Kidney epithelial cell (primary cell): ENCODE data around the gene SSBP4. TPM values are rescaled to one million over a fixed set of nuclear protein-coding genes. Genes with fewer than 3 reads are reported as not detected.

Experiments
- DNase-seq: peaks from one replicate; pipeline ENCODE4 v3.0.0-alpha.2; 2010; ENCODE audit warnings: low read depth
- H3K27me3 ChIP-seq: 2 replicates; pipeline ENCODE4 v1.6.0; 2011; ENCODE audit warnings: low read length; ENCODE audit not compliant: control insufficient read depth, insufficient read depth
- H3K36me3 ChIP-seq: 2 replicates; pipeline ENCODE4 v1.5.1; 2011; ENCODE audit warnings: low read length; ENCODE audit not compliant: control insufficient read depth, insufficient read depth
- H3K4me3 ChIP-seq: 2 replicates; pipeline ENCODE4 v1.5.1; 2011; ENCODE audit warnings: low read depth, mild to moderate bottlenecking, control low read depth, low read length
- total RNA-seq: library from RNA; depleted of rRNA; stranded (reverse); fragments of >200 nt; gene quantifications from 2 replicates; pipeline ENCODE4 v1.2.3, GENCODE V29; 2015
- TF ChIP-seq, protein P1 (sequence below): IDR thresholded peaks from 2 replicates; pipeline ENCODE4 v1.5.1; 2011; ENCODE audit warnings: mild to moderate bottlenecking, moderate library complexity, low read length, control low read depth, inconsistent platforms; ENCODE audit not compliant: insufficient read depth, poor library complexity, severe bottlenecking

SSBP4 gene
- total RNA-seq, 1 donor from 2014 or later = 92.6 TPM

DNA sequence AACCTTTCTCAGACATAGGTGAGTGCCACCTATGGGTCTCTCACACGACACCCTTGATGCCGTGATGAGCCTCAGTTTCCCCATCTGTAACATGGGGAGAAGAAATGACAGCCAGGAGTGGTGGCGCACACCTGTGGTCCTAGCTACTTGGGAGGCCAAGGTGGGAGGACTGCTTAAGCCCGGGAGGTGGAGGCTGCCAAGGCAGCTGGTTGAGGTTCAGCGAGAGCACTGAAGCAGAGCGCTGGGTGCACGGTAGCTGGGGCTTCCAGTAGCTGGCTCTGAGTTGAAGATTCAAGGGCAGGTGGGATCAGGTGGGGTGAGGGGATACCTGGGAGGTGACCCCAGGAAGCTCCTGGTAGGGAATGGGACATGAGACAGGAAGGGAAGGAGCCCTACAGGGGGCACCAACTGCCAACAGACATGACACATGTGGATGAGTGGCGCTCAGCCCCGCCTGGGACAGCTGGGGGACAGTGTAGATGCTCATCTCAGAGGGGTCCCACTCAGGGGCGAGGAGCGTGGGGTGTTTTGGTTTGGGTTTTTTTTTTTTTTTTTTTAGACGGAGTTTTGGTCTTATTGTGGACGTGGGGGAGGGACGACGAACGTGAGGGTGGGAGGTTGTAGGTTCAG is 6.5 kb upstream of the SSBP4 start:
- TF ChIP-seq, protein P1, sequence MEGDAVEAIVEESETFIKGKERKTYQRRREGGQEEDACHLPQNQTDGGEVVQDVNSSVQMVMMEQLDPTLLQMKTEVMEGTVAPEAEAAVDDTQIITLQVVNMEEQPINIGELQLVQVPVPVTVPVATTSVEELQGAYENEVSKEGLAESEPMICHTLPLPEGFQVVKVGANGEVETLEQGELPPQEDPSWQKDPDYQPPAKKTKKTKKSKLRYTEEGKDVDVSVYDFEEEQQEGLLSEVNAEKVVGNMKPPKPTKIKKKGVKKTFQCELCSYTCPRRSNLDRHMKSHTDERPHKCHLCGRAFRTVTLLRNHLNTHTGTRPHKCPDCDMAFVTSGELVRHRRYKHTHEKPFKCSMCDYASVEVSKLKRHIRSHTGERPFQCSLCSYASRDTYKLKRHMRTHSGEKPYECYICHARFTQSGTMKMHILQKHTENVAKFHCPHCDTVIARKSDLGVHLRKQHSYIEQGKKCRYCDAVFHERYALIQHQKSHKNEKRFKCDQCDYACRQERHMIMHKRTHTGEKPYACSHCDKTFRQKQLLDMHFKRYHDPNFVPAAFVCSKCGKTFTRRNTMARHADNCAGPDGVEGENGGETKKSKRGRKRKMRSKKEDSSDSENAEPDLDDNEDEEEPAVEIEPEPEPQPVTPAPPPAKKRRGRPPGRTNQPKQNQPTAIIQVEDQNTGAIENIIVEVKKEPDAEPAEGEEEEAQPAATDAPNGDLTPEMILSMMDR = no peak
- no peak for DNase-seq
- Histone ChIP-seq H3K4me3 (no peak overlapping the region), H3K36me3 (no peaks in the 10 kb centered on the region), H3K27me3 (peaks cover 2% of the 10 kb centered on the region)

DNA sequence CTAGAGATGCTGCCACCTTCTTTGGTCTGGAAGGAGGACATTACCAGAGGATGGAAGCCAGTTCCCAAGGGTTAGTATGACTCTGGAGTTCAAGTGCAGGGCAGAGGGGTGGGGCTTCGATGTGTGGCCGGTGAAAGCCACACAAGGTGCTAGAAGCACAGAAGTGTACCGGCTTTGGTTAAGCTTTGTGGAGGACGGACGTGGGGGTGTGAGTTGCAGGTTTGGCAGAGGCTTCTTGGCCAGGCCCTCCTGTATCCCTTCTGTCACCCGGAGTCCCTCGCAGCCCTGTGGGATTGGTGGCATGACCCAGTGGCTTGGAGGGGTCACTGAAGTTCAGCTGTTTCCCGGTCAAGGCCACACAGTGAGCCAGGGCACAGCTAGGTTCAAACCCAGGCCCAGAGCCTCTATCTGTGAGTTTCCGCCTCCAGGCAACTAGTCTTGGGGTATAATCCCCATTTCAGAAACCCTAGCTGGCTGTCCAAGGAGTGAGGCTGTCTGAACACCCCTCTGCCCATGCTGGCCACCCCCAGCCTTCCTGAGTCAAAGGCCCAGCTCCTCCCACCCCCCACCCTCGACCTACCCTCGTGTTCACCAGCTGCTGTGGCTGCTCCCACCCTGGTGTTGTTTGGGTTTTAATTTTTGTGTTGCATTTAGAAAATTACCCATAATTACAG is 4.6 kb upstream of the SSBP4 start:
- peaks cover 2% of the 10 kb centered on the region for H3K27me3 ChIP-seq
- no peaks in the 10 kb centered on the region for H3K36me3 ChIP-seq
- no peak overlapping the region for H3K4me3 ChIP-seq
- no peak for DNase-seq
- TF ChIP-seq, protein P1 = no peak

DNA sequence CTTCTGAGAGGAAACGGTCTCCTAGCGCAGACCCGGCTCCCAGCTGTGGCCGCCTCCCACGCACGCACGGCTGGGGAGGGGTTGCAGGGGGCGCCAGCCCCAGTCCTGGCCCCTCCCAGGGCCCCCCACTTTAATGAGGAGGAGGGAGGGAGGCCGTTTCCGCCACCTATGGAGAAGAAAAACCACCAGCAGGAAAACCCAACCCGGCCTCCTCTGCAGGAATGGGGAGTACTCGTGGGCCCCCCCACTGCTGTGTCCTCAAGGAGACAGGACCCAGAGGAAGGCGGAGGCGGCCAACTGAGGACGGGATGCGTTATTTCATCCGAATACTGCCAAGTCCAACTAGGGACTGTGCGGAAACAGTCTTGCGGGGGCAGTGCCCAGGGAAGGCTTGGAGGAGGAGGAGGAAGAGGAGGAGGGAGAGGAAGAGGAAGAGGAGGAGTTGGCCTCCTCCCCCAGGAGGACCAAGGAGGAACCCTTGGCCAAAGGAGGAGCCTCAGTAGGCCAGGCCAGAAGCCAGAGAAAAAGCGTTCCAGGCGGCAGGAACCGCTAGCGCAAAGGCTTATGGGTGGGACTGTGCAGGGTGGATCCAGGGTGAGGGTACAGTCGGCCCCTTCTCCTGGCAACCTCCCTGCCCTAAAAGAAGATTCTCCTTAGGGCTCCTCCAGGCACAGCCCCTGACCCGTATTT is 3.9 kb upstream of the SSBP4 start:
- H3K4me3 ChIP-seq = no peak overlapping the region

DNA sequence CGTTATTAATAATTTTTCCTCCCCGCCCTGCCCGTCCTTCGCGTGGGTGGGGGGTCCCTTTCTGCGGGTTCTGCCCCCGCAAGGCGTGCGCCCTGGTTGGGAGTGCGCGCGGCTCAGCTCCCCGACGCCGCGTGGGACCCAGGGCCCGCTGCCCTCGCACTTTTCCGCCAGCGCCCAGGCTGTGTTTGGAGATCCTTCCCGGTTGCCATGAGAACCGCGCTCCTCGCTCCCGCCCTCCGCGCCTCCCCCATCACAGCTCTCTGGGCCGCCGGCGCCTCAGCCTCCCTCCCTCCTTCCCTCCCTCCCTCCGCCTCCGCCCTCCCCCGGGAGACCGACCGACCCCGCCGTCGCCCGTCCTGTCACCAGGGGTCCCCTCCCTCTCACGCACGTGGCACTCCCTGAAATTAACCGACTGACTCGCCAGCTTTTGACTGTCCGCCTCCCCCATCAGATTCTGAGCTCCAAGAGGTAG is 2.4 kb upstream of the SSBP4 start:
- H3K4me3 ChIP-seq = peak overlapping the region; percentile 37
- TF ChIP-seq, protein P1 = no peak
- no peak for DNase-seq
- no peaks in the 10 kb centered on the region for H3K36me3 ChIP-seq
- H3K27me3 ChIP-seq = peaks cover 2% of the 10 kb centered on the region

More for the DNA sequence above, 3.9 kb upstream of the SSBP4 start:
- peaks cover 2% of the 10 kb centered on the region for H3K27me3 ChIP-seq
- TF ChIP-seq, protein P1 = no peak
- DNase-seq = no peak
- no peaks in the 10 kb centered on the region for H3K36me3 ChIP-seq

DNA sequence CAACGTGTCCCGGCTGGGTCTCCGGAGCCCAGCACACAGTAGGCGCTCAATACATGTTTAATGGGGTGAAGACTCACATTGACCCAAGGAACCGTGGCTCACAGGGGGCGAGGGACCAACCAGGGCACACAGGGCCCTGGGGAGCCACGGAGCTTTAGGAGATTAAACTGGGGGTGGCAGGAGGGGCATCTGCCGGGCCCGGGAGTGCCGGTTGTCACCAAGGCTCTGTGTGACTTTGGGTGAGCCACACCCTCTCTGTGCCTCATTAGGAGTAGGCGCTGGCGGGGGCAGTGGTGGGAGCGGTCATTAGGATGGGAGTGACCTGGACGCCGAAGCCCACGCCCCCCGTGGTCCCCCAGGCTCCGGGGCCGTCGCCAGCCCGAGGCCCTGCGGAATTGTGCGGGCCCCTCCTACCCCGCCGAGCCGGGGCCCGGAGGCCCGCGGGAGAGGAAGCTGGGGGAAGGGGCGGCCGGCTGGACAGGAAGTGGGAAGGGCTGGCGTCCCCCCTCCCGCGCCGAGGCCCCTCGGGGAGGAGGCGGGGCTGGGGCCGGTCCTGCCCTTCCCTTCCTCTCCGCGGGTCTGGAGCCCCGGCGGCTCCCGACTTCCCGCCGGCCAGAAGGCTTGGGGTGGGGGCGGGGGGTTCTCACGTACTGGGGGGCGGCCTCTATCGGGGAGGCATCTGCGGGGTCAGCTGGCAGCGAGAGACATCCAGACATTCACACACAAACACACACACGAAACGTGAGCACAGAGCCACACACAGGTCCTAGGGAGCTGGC is 1.8 kb upstream of the SSBP4 start:
- H3K36me3 ChIP-seq = no peaks in the 10 kb centered on the region
- DNase-seq = no peak

More for the DNA sequence above, 1.8 kb upstream of the SSBP4 start:
- Histone ChIP-seq H3K4me3 (peak overlapping the region; percentile 37), H3K27me3 (peaks cover under 1% of the 10 kb centered on the region)
- TF ChIP-seq, protein P1 = no peak
